Umbilical cord (tissue), 2 donors: ENCODE measurements around the gene LLGL2. TPM values are rescaled to one million over a fixed set of nuclear protein-coding genes. Genes with fewer than 3 reads are reported as not detected.

ENCODE experiments used
- DNase-seq: peaks from one replicate; pipeline ENCODE4 v3.0.0-alpha.2; 2015; ENCODE audit warnings: low spot score
- total RNA-seq: library from RNA; depleted of rRNA; stranded (reverse); fragments of >200 nt; gene quantifications from one replicate; pipeline ENCODE4 v1.2.3, GENCODE V29; 2014; ENCODE audit warnings: low replicate concordance; ENCODE audit not compliant: insufficient read depth

Gene LLGL2
- total RNA-seq, 1 donor from 2014 or later, result 14.7 TPM

GRCh38 chr17:75612906-75613626 lies 87.6 kb downstream of the LLGL2 start:
- DNase-seq, result no peak

GRCh38 chr17:75614006-75614405 lies 88.5 kb downstream of the LLGL2 start:
- DNase-seq, result no peak

GRCh38 chr17:75614556-75615270 lies 89.2 kb downstream of the LLGL2 start:
- no peak for DNase-seq

- DNase-seq, result no peak
These were observed 89.8 kb downstream of the LLGL2 start for GRCh38 chr17:75615301-75615700.

- no peak for DNase-seq
These were observed 91.1 kb downstream of the LLGL2 start for GRCh38 chr17:75616521-75617122.

- DNase-seq, result no peak
These were observed 91.7 kb downstream of the LLGL2 start for GRCh38 chr17:75617218-75617617.

- no peak for DNase-seq
These were observed 92.2 kb downstream of the LLGL2 start for GRCh38 chr17:75617675-75618074.

- no peak for DNase-seq
These were observed 94.3 kb downstream of the LLGL2 start for GRCh38 chr17:75619506-75620431.

- DNase-seq, result no peak
These were observed 96.0 kb downstream of the LLGL2 start for GRCh38 chr17:75621489-75621888.

- no peak for DNase-seq
These were observed 96.6 kb downstream of the LLGL2 start for GRCh38 chr17:75622076-75622475.

- no peak for DNase-seq
These were observed 97.3 kb downstream of the LLGL2 start for GRCh38 chr17:75622771-75623273.

- no peak for DNase-seq
These were observed 97.9 kb downstream of the LLGL2 start for GRCh38 chr17:75623386-75623785.

GRCh38 chr17:75624021-75624420 lies 98.5 kb downstream of the LLGL2 start:
- no peak for DNase-seq

Other genes with a start within 250 kb of the LLGL2 start
- gene SLC25A19, start 236.3 kb upstream of the LLGL2 start, total RNA-seq, result 43.1 TPM
- gene GRB2, start 120.0 kb upstream of the LLGL2 start, total RNA-seq, result 58.5 TPM
- 27.9 TPM for gene TMEM94, start 69.1 kb upstream of the LLGL2 start, total RNA-seq
- 12.3 TPM for gene CASKIN2, start 10.2 kb upstream of the LLGL2 start, total RNA-seq
- 12.3 TPM for gene TSEN54, start 9.2 kb upstream of the LLGL2 start, total RNA-seq
- gene MYO15B, start 62.1 kb downstream of the LLGL2 start, total RNA-seq, result 81.4 TPM
- 8.7 TPM for gene SMIM5, start 107.7 kb downstream of the LLGL2 start, total RNA-seq
- gene RECQL5, start 141.5 kb downstream of the LLGL2 start, total RNA-seq, result 18.3 TPM
- gene SAP30BP, start 141.6 kb downstream of the LLGL2 start, total RNA-seq, result 27.4 TPM
- gene ITGB4, start 195.8 kb downstream of the LLGL2 start, total RNA-seq, result 28.4 TPM
- 31.5 TPM for gene GALK1, start 239.5 kb downstream of the LLGL2 start, total RNA-seq